Panc1 (cell line): ENCODE measurements around the gene GREB1.

Experiments used
- TF ChIP-seq, protein P1 (sequence below), 2 experiments: IDR thresholded peaks; 2 replicates each; pipeline ENCODE4 v1.6.1; 2011 to 2012; ENCODE audit warnings: low read depth in 2 of 2, control low read depth in 1 of 2, low read length in 1 of 2, mild to moderate bottlenecking in 1 of 2, moderate library complexity in 1 of 2; ENCODE audit not compliant: insufficient read depth in 1 of 2
- TF ChIP-seq, protein P2 (sequence below): fragments of 450-650 bp; IDR thresholded peaks from 2 replicates; pipeline ENCODE4 v1.5.1; 2017; ENCODE audit warnings: mild to moderate bottlenecking

DNA sequence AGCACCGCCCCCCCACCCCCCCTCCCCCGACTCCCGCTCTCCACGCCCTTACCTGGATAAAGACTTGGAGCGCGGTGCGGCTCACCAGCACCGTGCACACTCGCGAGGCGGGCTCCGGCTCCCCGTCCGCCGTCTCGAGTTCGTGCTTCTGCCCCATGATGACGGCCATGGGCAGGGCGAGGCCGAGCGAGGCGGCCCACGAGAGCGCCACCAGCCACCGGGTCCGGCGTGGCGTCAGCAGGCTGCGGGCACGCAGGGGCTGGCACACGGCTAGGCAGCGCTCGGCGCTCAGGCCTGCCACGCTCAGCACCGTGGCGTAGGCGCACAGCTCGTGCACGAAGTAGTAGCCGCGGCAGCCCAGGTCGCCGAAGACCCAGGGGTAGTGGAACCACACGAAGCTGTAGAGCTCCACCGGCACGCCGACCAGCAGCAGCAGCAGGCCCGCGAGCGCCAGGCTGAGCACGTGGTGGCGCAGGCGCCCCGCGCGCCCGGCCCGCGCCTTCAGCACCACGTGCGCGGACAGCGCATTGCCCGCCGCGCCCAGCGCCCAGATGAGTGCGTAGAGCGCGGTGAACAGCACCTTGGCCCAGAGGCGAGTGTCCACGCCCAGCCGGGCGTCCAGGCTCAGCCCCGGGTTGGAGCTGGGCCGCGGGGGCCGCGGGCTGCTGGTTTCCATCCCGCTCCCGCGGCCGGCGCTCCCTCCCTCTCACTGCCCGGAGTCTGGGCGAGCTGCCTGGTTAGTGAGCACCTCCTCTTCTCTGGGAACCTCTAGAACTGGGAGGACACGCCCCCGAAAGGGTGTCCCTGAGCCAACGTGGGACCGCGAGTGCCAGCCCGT lies 135.8 kb downstream of the GREB1 start, which contains the start of gene NTSR2:
- TF ChIP-seq, protein P1, sequence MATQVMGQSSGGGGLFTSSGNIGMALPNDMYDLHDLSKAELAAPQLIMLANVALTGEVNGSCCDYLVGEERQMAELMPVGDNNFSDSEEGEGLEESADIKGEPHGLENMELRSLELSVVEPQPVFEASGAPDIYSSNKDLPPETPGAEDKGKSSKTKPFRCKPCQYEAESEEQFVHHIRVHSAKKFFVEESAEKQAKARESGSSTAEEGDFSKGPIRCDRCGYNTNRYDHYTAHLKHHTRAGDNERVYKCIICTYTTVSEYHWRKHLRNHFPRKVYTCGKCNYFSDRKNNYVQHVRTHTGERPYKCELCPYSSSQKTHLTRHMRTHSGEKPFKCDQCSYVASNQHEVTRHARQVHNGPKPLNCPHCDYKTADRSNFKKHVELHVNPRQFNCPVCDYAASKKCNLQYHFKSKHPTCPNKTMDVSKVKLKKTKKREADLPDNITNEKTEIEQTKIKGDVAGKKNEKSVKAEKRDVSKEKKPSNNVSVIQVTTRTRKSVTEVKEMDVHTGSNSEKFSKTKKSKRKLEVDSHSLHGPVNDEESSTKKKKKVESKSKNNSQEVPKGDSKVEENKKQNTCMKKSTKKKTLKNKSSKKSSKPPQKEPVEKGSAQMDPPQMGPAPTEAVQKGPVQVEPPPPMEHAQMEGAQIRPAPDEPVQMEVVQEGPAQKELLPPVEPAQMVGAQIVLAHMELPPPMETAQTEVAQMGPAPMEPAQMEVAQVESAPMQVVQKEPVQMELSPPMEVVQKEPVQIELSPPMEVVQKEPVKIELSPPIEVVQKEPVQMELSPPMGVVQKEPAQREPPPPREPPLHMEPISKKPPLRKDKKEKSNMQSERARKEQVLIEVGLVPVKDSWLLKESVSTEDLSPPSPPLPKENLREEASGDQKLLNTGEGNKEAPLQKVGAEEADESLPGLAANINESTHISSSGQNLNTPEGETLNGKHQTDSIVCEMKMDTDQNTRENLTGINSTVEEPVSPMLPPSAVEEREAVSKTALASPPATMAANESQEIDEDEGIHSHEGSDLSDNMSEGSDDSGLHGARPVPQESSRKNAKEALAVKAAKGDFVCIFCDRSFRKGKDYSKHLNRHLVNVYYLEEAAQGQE (IDR thresholded peaks at IDR 0.05; ENCODE audit: insufficient read depth in 1 of 2, low read depth in 2 of 2, low read length in 1 of 2), result peak; percentile 93 to 99
- TF ChIP-seq, protein P2, sequence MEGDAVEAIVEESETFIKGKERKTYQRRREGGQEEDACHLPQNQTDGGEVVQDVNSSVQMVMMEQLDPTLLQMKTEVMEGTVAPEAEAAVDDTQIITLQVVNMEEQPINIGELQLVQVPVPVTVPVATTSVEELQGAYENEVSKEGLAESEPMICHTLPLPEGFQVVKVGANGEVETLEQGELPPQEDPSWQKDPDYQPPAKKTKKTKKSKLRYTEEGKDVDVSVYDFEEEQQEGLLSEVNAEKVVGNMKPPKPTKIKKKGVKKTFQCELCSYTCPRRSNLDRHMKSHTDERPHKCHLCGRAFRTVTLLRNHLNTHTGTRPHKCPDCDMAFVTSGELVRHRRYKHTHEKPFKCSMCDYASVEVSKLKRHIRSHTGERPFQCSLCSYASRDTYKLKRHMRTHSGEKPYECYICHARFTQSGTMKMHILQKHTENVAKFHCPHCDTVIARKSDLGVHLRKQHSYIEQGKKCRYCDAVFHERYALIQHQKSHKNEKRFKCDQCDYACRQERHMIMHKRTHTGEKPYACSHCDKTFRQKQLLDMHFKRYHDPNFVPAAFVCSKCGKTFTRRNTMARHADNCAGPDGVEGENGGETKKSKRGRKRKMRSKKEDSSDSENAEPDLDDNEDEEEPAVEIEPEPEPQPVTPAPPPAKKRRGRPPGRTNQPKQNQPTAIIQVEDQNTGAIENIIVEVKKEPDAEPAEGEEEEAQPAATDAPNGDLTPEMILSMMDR, result no peak
